ENCODE measurements around the gene GATAD2B.

The GATAD2B gene

DNA sequence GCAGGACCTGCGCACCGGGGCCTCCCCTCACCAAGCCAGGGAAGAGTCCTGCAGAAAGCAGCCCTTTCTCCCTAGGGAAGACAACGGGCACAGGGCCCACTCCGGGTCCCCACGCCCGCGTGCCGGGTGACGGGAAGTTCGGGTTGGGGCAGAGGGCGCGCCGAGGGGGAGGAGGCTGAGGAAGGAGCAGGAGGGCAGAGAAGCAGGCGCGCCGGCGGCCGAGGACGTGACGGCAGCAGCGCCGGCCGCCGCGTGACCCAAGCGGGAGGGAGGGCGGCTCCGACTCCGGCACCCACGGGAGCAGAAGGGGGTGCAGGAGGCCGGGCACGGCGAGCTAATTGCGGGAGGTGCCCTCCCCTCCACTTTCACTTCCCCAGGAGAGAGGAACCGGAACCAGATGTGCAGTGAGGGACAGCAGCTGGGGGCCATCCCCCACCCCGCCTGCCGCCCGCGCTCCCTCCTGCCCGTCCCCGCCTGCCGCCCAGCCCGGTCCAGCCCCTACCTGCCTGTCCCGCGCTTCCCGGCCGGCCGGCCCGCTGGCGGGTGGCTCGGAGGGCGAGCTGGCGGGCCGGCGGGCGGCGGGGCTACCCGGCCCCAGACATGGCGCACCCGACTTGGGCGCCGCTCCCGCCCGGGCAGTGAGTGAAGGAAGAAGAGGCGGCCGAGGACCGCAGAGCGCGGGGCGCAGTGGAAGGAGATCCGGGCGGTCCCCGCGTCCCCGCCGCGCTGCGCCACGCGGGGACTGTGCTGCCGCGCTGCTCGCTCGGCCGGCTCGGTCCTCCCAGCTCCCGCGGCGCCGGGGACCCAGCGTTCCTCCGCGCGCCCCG, 23.2 kb upstream of the GATAD2B start:
- Histone ChIP-seq H3K4me1 (no peaks in the 10 kb centered on the region), H3K4me3 (ENCODE audit: low read depth, low read length) (peak overlapping the region; percentile 81), H3K9me3 (no peaks in the 10 kb centered on the region), H3K36me3 (peaks cover 14% of the 10 kb centered on the region), H3K27me3 (no peaks in the 10 kb centered on the region)
- TF ChIP-seq, protein P1, sequence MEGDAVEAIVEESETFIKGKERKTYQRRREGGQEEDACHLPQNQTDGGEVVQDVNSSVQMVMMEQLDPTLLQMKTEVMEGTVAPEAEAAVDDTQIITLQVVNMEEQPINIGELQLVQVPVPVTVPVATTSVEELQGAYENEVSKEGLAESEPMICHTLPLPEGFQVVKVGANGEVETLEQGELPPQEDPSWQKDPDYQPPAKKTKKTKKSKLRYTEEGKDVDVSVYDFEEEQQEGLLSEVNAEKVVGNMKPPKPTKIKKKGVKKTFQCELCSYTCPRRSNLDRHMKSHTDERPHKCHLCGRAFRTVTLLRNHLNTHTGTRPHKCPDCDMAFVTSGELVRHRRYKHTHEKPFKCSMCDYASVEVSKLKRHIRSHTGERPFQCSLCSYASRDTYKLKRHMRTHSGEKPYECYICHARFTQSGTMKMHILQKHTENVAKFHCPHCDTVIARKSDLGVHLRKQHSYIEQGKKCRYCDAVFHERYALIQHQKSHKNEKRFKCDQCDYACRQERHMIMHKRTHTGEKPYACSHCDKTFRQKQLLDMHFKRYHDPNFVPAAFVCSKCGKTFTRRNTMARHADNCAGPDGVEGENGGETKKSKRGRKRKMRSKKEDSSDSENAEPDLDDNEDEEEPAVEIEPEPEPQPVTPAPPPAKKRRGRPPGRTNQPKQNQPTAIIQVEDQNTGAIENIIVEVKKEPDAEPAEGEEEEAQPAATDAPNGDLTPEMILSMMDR (IDR thresholded peaks at IDR 0.05; ENCODE audit: low read depth, low read length), result no peak
- peak; percentile 70 for DNase-seq

DNA sequence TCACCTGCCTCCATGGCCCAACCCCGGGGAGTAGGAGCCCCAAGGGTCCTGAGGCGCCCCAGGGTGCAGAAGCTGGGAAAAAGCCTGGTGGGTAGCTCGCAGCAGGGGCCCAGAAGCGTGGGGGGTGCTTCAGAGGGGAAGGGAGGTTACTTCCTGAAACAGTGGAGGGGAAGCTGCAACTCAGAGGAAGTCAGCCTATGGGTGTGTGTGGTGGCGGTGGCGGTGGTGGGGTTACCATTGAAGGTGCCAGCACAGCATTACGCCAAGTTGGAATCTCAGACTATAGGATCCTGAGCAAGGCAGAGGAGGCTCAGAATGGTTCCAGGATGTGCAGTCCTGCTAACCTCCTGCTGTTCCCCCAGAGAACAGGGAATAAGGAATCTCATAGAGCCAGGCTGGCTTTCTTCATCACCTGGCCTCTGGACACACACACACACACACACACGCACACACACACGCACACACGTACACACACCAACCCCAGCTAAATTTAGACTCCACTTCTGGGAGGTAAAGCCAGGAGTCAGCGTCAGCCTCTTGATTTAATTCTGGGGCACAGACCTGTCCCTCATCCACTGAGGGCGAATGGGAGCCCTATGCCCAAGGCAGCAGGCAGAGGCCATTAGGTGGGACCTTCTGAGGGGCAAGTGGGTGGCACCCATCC, 22.5 kb upstream of the GATAD2B start:
- no peaks in the 10 kb centered on the region for H3K27me3 ChIP-seq
- no peaks in the 10 kb centered on the region for H3K9me3 ChIP-seq
- H3K36me3 ChIP-seq, result peaks cover 19% of the 10 kb centered on the region
- TF ChIP-seq, protein P1 (IDR thresholded peaks at IDR 0.05; ENCODE audit: low read depth, low read length), result no peak
- peak overlapping the region; percentile 81 for H3K4me3 ChIP-seq (ENCODE audit: low read depth, low read length)
- H3K4me1 ChIP-seq, result no peaks in the 10 kb centered on the region
- no peak for DNase-seq

DNA sequence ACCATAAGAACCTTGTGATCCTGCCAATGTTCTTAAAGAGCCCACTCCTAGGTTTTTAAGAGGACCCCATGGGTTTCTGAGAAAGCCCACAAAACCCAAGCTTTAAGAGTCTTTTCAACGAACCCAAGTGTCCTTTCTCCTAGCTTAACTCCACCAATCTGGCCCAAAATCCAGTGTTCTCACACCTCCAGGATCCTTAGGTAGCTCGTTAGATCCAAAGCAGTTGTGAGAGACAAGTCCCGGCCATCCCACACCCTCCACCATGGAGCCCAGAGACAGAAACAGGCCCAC, 22.0 kb upstream of the GATAD2B start:
- H3K36me3 ChIP-seq, result peaks cover 23% of the 10 kb centered on the region
- TF ChIP-seq, protein P1 (IDR thresholded peaks at IDR 0.05; ENCODE audit: low read depth, low read length), result no peak
- no peak overlapping the region; the same call in 1 of the 2 replicates for H3K4me3 ChIP-seq (ENCODE audit: low read depth, low read length)
- DNase-seq, result no peak
- H3K27me3 ChIP-seq, result no peaks in the 10 kb centered on the region
- H3K4me1 ChIP-seq, result no peaks in the 10 kb centered on the region
- no peaks in the 10 kb centered on the region for H3K9me3 ChIP-seq

DNA sequence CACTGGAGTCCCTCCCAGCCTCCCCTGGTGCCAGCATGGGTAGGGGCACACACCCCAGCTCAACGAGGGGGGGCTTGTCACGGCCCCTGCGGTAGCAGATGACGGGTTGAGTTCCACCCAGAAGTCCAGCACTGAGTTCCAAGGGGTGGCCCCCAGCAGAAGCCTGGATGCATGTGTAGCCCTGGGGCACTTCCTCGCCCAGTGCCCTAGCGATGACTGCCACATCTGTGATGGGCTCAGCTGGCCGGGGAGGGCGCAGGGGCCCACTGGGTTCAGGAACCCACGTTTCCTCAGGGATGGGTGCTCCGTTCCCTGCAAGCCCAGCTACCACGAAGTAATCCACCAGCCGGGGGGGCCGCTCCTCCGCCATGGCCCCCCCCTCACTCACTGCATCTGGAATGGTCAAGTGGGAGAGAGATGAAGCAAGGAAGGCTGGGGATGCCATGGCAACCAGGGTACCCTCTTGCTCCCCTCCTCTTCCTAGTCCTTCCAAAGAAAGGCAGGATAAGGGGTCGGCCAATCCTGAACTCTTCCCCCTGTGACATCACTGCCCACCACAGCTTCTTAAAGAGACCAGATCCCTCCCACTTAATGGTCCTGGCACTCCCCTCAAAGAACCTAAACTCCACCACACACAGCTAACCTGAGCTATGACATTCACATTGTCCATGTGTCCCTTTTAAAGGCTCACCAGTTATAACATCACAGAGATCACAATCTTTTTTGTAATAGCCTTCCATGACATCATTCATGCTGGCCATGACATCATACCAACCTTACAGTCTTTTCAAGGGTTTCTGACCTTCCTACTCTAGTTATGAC, 21.4 kb upstream of the GATAD2B start:
- DNase-seq, result no peak
- H3K4me3 ChIP-seq (ENCODE audit: low read depth, low read length), result no peak overlapping the region
- TF ChIP-seq, protein P1 (IDR thresholded peaks at IDR 0.05; ENCODE audit: low read depth, low read length), result no peak
- no peaks in the 10 kb centered on the region for H3K27me3 ChIP-seq
- no peaks in the 10 kb centered on the region for H3K9me3 ChIP-seq
- H3K36me3 ChIP-seq, result peaks cover 25% of the 10 kb centered on the region
- no peaks in the 10 kb centered on the region for H3K4me1 ChIP-seq

DNA sequence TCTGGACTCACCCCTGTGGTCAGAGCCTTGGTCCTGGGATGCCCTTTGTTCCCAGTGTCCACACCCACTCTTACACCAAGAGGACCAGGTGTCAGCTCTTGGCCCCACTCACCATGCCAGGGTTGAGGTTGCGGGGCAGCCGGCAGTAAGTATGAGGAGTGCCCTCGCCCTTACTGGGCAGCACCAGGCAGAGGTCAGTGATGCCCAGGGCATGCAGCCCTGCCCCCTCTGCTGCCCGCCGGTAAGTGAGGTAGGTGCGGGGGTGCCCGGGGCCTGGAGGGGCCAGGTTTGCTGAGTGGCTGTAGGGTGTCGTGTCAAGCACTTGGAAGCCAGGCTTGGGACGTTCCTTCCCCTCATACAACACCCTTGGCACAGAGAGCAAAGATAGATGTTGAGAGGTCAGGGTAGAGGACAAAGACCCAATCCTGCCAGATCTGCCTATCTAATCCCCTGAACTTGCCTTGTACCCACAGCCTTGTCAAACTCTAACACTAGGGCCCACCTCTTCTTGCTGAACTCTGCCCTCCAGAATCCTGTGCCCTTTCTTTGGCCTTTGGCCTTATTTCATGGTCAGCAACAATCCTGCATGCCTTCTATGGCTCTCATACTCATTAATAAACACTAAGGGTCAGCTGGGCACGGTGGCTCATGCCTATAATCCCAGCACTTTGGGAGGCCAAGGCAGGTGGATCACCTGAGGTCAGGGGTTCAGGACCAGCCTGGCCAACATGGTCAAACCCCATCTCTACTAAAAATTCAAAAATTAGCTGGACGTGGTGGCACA, 20.2 kb upstream of the GATAD2B start:
- no peak for DNase-seq
- H3K27me3 ChIP-seq, result no peaks in the 10 kb centered on the region
- peaks cover 25% of the 10 kb centered on the region for H3K36me3 ChIP-seq
- TF ChIP-seq, protein P1 (IDR thresholded peaks at IDR 0.05; ENCODE audit: low read depth, low read length), result no peak
- H3K4me3 ChIP-seq (ENCODE audit: low read depth, low read length), result no peak overlapping the region
- H3K9me3 ChIP-seq, result no peaks in the 10 kb centered on the region
- no peaks in the 10 kb centered on the region for H3K4me1 ChIP-seq
